Fibroblast of the aortic adventitia (primary cell): ENCODE data around the gene DCAF8. TPM values are rescaled to one million over a fixed set of nuclear protein-coding genes. Genes with fewer than 3 reads are reported as not detected.

Experiments
- DNase-seq: peaks from one replicate; pipeline ENCODE4 v3.0.0-alpha.2; 2010; ENCODE audit warnings: low read depth
- H3K4me3 ChIP-seq: 2 replicates; pipeline ENCODE4 v1.5.1; 2011; ENCODE audit warnings: low read depth, mild to moderate bottlenecking, control low read depth, low read length, moderate library complexity
- total RNA-seq: library from RNA; depleted of rRNA; stranded (reverse); fragments of >200 nt; gene quantifications from 2 replicates; pipeline ENCODE4 v1.2.3, GENCODE V29; 2012; ENCODE audit warnings: low replicate concordance
- TF ChIP-seq, protein P1 (sequence below): IDR thresholded peaks from 2 replicates; pipeline ENCODE4 v1.5.1; 2011; ENCODE audit warnings: mild to moderate bottlenecking, low read length, control low read depth, inconsistent platforms; ENCODE audit not compliant: insufficient read depth

DCAF8 gene
- total RNA-seq, 1 donor: 76.6 TPM

DNA sequence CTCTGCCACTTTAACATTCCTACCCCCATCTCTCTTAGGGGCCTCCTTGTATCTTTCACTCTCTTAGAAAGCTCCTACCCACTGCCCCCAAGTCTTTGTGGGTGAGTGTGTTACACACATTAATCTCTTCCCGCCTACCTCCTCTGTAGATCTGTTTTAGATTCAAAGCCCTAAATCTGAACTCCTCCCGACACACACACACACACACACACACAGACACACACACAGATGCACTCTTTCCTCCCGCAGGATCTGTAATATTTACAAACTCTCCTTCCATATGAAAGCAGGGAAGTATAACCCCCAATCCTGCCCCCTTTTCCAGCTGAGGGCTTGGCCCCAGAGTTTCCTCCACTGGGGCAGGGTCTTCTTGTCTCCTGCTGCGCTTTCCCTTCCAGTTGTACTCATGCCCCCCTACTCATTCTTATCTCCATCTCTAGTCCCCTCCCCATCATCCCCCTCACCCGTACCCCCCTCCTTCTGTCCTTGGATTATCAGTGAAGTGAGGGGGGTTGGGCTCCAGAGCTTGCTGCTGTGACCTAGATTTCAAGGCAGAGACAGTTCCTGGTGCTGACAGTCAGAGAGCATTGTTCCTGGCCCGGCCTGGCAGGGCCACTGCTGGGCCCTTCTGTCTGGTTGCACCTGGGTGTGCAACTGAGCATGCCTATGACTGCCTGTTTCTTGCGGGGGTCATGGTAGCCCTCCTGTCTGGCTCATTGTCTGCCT, 52.9 kb downstream of the DCAF8 start:
- DNase-seq: no peak
- TF ChIP-seq, protein P1, sequence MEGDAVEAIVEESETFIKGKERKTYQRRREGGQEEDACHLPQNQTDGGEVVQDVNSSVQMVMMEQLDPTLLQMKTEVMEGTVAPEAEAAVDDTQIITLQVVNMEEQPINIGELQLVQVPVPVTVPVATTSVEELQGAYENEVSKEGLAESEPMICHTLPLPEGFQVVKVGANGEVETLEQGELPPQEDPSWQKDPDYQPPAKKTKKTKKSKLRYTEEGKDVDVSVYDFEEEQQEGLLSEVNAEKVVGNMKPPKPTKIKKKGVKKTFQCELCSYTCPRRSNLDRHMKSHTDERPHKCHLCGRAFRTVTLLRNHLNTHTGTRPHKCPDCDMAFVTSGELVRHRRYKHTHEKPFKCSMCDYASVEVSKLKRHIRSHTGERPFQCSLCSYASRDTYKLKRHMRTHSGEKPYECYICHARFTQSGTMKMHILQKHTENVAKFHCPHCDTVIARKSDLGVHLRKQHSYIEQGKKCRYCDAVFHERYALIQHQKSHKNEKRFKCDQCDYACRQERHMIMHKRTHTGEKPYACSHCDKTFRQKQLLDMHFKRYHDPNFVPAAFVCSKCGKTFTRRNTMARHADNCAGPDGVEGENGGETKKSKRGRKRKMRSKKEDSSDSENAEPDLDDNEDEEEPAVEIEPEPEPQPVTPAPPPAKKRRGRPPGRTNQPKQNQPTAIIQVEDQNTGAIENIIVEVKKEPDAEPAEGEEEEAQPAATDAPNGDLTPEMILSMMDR: no peak
- H3K4me3 ChIP-seq: no peak overlapping the region

DNA sequence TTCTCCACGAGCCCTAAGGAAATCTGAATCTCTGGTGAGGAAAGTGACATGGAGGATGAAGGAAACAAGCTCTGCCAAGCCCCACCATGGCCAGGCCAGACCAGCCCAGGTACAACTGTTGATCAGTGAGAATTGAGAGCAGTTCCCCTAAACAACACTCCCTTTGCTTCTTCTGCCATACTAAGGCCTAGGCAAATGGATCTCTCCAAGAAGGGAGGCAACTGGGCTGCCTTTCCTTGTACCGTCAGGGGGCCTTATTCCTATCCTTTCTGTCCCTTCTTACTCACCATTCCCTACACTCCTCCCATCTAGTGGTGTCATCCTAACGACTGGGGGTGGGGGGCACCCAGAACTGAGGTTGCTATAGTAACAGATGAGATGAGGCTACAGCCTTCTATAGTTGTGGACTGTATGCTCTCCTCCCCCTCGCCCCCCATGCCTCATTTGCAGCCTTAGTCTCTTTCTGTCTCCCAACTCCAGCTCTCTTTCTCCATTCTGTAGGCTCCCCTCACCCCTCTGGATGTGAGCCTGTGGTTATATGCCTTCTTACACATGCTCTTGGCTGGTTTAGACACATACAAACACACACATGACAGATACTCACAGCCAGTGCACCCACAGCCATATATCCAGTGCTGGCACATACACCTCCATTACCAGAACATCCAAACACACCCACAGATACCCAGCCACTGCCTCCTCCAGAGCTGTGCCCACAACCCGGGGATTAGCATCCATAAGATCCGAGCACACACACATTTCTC, 53.6 kb downstream of the DCAF8 start:
- H3K4me3 ChIP-seq: peak overlapping the region; percentile 3
- TF ChIP-seq, protein P1: no peak
- DNase-seq: no peak

DNA sequence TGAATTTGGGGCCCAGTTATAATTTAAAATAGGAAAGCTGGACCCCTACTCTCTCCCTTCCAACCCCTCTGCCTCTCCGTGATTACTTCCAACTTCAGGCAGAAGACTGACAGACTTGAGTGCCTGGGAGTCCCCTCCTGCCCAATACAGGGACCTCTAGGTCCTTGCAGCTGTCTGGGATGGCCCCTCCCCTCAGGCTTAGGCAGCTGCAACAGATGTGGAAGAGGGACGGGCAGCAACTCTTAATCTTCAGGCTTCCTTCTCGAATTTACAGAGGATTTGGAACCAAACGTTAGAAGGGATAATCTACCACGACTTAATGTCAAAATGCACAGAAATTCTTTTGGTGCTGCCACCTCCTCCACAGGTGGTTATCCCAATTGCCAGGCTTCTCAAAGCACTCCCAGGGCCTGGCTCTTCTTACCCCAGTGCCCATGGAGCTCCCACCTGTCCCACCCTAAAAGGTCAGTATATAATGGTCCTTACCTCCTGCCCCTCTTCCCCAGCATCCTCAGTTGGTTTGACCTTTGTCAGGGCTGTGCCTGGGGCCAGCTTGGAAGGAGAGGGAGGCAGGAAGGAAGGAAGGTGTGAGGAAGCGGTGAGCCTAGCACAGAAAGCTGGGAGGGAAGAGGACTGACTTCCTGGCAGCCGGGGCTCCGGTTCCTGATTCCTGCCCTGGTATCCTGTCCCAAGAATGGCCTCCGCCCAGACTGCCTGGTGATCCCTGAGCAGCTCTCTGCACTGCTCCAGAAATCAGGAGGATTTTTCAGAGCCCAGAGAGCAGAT, 54.4 kb downstream of the DCAF8 start:
- TF ChIP-seq, protein P1: no peak
- no peak for DNase-seq
- H3K4me3 ChIP-seq: peak overlapping the region; percentile 28

DNA sequence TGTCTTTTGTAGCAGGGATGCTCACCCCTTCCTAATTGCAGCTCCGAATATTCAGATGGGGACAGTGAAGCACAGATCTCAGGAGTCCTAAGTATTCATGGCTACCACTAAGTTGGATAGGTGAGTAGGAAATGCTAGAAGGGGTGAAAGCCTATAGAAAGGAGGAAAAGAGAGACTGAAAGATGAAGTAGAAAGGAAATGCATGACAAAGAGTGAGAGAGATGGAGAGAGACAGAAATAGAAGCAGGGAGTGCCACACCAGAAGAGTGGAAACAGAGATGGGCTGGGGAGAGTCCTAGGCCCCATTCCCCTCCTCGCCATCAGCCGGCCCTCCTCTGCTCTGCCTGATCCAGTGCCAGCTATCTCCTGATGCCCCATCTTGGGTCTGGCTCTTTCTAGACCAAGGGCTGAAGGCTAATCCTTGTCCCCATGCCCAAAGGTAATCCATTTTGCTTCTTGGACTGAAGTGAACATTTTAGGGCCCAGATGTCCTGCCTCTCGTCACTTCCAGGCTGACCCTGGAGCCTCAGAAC, 55.2 kb downstream of the DCAF8 start:
- H3K4me3 ChIP-seq: peak overlapping the region; percentile 91

DNA sequence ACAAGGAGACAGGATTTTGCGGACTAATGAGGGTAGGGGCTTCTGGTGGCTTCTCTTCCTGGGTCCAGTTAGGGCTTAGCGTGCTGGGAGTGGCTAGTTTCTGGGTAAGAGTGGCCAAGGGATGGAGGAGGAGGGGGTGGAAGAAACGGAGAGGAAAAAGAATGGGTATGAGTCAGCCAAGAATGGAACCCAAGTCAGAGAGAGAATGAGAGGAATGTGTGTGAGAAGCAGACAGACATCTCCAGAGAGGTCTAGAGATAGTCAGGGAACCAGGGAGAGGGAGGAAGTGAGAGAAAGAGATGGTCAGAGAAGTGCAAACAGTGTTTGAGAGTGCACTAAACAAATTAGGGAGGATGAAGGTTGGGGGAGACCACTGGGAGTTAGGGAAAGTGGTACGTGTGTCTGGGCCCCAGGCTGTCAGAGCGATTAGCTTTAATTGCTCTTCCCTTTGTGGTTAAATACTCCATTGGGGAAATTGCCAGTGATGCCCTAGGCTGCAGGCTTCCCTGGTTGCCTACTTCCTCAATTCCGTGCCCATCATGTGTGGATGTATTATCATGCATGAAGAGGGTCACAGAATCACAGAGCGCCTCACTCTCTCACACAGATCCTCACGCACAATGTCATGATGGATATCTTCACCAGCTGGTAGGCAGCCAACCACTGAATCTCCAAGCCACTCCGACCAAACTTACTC, 55.8 kb downstream of the DCAF8 start:
- TF ChIP-seq, protein P1: no peak
- DNase-seq: peak; percentile 90

More for the DNA sequence above, 55.2 kb downstream of the DCAF8 start:
- TF ChIP-seq, protein P1: no peak
- DNase-seq: no peak

DNA sequence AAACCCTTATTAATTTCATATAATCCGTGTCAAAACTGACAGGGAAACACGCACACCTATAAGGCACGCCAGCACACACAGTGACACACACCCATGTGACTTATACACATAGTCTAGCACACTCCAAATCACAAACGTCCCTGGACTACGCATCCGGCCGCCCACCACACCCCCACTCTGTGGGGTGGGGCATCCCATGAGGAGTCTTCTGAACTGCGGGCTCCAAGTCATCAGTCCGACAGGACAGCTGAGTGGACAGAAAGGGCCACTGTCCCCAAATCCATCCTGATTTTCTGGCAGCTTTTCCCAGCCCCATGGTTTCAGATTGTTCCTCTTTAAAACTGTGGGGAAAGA, 56.3 kb downstream of the DCAF8 start:
- TF ChIP-seq, protein P1: no peak
- H3K4me3 ChIP-seq: peak overlapping the region; percentile 91
- peak; percentile 54 for DNase-seq

More for the DNA sequence above, 55.8 kb downstream of the DCAF8 start:
- peak overlapping the region; percentile 91 for H3K4me3 ChIP-seq
